Prostate gland (tissue), 2 donors: Measurements from ENCODE around the gene ARHGAP4.

Experiments used
- CTCF ChIP-seq, 4 experiments: fragments of 200-600 bp in 2 of 4; fragments of 450-650 bp in 2 of 4; sonication (generic) in 2 of 4; IDR thresholded peaks; 1 replicate in 3 of 4; 2 replicates in 1 of 4; pipeline ENCODE4 v1.5.1; 2016 to 2019; ENCODE audit warnings: antibody characterized with exemption in 4 of 4, mild to moderate bottlenecking in 2 of 4, moderate library complexity in 2 of 4
- POLR2A ChIP-seq: fragments of 450-650 bp; IDR thresholded peaks from one replicate; pipeline ENCODE4 v1.6.1; 2016; ENCODE audit warnings: antibody characterized with exemption, mild to moderate bottlenecking
- POLR2AphosphoS5 ChIP-seq: sonication (generic); formaldehyde crosslinking; IDR thresholded peaks from one replicate; pipeline ENCODE4 v1.6.1; 2017; ENCODE audit warnings: antibody characterized with exemption

GRCh38 chrX:153873282-153874084 is 52.6 kb downstream of the ARHGAP4 start:
- TF ChIP-seq CTCF (IDR thresholded peaks at IDR 0.05) (no peak), POLR2AphosphoS5 (no peak), POLR2A (no peak)
